Stimulated activated CD4-positive, alpha-beta T cell treated with anti-CD3 and anti-CD28 coated beads, Interleukin-1b, Interleukin-23, amount 100 ng/mL, for 48 hours (primary cell): Measurements from ENCODE around the gene LIMK1.
"Not testable (repeated sequence)": the region's sequence is repeated elsewhere in the genome, so short reads cannot be mapped to it uniquely, and the experiment has no call there.

Experiments
- DNase-seq: peaks from one replicate; pipeline ENCODE4 v3.0.0-alpha.2; 2020

Gene LIMK1

DNA sequence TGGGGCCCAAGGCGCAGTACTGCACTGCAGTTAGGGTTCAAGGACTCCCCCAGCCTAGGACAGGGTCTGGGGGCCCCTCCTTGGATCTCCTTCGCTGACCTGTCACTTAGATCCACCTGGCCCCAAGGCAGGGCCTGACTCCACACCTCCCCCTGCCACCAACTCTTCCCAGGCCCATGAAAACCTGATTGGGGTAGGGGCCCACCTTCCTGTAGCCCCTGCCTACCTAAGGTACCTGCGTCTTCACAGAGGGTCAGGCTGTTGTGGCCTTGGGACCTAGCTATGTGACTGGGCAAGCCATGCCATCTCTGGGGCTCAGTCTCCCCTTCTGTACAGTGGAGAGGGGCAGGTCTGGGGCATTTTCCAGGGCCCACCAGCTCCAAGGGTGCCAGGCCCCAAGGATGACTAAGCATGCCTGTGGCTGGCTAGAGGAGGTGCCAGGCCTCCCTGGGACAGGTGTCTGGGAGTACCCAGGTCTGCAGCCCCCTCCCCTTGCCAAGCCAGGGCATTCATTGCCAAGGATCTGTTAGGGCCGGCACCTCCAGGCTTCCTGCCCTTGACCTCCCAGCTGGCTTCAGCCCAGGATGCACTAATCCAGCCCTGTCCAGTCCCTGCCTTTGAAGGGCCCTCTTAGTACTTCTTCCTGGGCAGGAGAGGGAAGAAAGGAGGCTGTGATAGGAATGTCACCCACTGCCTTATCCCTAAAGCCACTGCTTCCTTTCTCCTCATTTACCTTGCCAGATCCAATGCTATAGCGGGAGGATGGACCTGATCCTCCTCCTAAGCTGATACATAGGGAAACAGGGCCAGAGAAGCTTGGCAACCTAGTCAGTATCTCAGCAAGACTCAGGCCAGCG is 1.3 kb downstream of the LIMK1 start:
- DNase-seq = no peak

- no peak for DNase-seq
These were observed 4.3 kb downstream of the LIMK1 start for GRCh38 chr7:74087791-74088453.

GRCh38 chr7:74092321-74092963 is 8.8 kb downstream of the LIMK1 start:
- no peak for DNase-seq

DNA sequence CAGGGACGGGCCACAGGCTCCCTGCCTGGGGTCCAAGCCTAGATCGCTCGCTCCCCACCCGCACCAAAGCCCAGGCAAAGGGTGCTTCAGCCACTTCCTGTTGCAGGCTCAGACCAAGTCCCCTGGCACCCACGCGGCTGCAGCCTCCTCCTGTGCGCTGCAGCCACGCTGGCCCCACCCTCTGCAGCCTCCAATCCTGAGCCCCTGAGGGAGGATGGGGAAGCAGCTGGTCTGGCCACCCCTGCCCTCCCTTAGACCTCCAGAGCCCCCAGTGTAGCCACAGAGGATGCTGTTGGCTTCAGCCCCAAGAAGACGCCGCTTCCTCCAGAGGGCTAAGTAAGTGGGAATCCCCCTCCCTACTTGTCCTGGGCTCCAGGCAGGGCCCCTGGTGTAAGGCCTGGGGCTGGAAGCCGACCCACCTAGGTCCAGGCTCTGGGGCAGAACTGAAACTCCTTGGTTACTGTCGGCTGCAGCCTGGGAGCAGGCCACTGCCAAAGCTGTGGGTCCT is 9.4 kb downstream of the LIMK1 start:
- DNase-seq = no peak

- DNase-seq = no peak
These were observed 10.1 kb downstream of the LIMK1 start for GRCh38 chr7:74093671-74094223.

DNA sequence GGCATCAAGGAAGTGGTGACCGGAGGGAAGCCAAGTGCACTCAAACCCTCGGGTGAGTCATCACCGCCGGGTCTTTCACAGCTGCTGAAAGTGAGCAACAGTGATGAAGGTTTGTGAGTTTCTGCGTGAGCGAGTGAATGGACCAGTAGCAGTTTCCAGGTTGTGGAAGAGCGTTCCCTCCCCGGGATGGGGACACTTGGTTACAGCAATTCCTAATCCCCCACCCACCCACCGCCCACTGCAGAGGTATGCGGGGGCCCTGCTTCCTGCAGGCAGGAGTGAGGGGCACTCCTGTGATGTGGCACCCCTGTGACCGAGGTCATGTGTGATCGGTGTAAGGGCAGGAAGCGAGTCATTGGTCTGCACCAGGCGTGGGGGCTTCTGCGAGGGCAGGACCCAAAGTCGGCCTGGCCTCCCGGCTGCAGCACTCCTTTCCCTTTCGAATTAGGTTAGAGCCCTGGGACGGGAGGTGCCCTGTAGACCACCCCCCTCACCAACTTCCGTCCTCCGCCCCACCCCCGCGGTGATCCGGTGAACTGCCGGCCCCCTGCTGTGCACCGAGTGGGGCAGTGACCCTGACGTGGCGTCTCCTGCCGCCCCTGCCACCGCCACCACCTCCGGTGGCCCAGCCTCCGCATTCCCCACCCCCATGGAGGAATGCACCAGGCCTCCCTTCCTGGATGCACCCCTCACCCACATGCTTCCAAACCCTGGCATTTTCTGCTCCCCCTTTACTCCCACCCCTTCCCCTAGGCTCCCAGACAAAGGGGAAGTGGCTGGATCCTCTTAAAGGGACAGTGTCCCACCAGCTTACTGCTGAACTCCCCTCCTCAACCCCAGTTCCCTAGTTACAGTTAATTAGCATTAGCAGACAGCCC is 10.9 kb downstream of the LIMK1 start:
- peak; percentile 81 for DNase-seq

- no peak for DNase-seq
These were observed 11.5 kb downstream of the LIMK1 start for GRCh38 chr7:74095135-74095534.

DNA sequence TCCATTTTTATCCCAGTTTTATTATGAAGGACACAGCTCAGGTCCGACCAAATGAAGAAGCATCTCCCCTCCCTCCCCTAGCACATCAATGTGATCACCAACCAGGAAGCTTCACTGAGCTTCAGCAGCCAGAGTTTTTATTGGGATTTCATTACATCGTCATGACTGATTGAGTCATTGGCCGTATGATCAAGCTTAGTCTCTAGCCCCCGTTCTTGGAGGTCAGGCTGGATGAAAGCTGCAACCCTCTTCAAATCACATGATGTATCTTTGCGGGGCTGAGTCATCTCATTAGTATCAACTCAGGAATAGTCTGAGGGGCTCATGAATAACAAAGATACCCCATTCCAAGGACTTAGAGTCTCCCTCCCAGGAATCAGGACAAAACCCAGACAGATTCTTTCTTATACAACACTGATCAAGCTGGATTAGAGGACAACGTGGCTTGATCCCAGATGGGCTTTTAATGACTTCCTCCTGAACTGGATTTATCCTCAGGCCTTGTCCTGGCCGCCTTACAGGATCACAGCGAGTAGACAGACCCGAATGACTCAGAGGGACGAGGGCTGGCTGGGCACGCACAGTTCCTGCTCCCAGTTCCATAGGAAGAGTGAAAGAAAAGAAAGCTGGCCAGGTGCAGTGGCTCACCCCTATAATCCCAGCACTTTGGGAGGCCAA is 14.5 kb downstream of the LIMK1 start:
- no peak for DNase-seq

- no peak for DNase-seq
These were observed 15.4 kb downstream of the LIMK1 start for GRCh38 chr7:74099031-74099430.

DNA sequence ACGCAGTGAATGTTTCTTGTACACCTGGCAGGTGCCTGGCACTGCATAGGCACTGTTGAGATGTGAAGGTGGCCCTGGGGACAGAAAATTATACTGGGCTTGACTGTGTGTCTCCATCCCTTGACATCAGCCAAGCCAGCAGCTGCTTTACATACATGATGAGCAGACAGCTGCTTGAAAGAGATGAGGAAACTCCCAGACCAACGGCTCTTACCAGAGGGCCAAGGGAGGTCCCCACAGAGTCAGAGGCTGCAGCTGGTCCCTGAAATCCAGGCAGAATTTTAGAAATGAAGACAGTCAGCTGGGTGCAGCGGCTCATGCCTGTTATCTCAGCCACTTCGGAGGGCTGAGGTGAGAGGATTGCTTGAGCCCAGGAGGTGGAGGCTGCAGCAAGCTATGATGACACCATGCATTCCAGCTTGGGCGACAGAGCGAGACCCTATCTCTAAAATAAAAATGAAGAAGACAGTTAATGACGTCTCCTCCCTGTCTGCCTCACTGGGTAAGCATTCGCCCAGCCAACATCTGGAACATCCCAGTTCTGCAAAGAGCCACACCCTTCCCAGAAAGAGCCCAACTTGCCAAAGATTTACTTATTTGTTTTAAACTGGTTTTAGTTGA is 17.6 kb downstream of the LIMK1 start:
- no peak for DNase-seq

- DNase-seq = no peak
These were observed 19.7 kb downstream of the LIMK1 start for GRCh38 chr7:74103219-74103772.

- no peak for DNase-seq
These were observed 21.1 kb downstream of the LIMK1 start for GRCh38 chr7:74104702-74105101.

GRCh38 chr7:74105992-74106391 is 22.4 kb downstream of the LIMK1 start:
- no peak for DNase-seq

DNA sequence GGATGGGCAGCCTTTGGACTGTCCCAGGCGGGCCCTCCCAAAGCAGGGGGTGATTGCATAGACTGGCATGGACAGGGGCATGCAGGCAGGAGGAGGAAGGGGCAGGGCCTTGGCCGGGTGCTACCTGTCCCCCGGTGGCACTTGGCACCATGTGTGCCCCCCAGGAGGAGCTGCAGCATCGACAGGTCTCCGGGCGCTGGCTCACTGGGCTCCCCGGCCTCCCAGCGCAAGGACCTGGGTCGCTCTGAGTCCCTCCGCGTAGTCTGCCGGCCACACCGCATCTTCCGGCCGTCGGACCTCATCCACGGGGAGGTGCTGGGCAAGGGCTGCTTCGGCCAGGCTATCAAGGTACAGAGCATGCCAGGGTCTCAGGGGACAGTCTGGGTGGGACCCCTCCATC is 23.2 kb downstream of the LIMK1 start:
- DNase-seq = no peak

- DNase-seq = no peak
These were observed 31.7 kb downstream of the LIMK1 start for GRCh38 chr7:74115326-74115725.

- DNase-seq = no peak
These were observed 32.8 kb downstream of the LIMK1 start for GRCh38 chr7:74116356-74116755.

DNA sequence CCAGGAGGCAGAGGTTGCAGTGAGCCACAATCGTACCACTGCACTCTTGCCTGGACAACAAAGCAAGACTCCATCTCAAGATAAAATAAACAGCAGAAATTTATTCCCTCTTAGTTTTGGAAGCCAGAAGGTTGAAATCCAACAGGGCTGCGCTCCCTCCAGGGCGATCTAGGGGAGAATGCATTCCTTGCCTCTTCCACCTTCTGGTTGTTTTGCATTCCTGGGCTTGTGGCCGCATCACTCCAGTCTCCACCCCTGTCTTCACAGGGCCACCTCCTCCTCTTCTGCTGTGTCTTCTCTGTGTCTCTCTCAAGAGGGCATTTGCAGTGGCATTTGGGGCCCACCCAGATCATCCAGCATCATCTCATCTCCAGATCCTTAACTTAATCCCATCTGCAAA is 36.2 kb downstream of the LIMK1 start:
- DNase-seq = no peak

GRCh38 chr7:74121401-74122249 is 38.0 kb downstream of the LIMK1 start:
- no peak for DNase-seq

GRCh38 chr7:74123892-74124291 is 40.3 kb downstream of the LIMK1 start:
- DNase-seq = not testable (repeated sequence)
